ENCODE measurements around the gene PPP1R3G.

The PPP1R3G gene

DNA sequence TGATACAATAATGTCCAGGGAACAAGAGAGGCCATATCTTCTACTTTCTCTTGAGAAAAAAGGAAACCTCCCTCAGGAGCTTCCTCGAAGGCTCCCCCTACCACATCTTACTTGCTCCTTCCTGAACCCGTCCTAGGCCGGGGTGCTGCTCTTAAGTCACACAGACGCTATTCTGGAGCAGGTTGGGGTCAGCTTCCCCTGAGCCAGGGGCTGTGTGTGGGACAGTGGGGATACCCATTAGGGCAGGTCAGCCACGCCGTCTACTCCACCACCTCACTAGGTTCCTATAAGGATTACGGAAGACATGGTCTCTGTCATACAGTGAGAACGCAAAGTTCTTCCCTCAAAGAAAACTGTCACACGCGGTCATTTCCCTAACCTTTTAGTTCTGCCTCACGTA lies 8.2 kb upstream of the PPP1R3G start:
- no peak for DNase-seq
- Histone ChIP-seq H3K4me1 (no peaks in the 10 kb centered on the region), H3K9me3 (no peaks in the 10 kb centered on the region), H3K4me3 (ENCODE audit: low read depth, low read length) (no peak overlapping the region), H3K36me3 (no peaks in the 10 kb centered on the region), H3K27me3 (no peaks in the 10 kb centered on the region)
- TF ChIP-seq, protein P1, sequence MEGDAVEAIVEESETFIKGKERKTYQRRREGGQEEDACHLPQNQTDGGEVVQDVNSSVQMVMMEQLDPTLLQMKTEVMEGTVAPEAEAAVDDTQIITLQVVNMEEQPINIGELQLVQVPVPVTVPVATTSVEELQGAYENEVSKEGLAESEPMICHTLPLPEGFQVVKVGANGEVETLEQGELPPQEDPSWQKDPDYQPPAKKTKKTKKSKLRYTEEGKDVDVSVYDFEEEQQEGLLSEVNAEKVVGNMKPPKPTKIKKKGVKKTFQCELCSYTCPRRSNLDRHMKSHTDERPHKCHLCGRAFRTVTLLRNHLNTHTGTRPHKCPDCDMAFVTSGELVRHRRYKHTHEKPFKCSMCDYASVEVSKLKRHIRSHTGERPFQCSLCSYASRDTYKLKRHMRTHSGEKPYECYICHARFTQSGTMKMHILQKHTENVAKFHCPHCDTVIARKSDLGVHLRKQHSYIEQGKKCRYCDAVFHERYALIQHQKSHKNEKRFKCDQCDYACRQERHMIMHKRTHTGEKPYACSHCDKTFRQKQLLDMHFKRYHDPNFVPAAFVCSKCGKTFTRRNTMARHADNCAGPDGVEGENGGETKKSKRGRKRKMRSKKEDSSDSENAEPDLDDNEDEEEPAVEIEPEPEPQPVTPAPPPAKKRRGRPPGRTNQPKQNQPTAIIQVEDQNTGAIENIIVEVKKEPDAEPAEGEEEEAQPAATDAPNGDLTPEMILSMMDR (IDR thresholded peaks at IDR 0.05; ENCODE audit: low read depth, low read length): no peak

DNA sequence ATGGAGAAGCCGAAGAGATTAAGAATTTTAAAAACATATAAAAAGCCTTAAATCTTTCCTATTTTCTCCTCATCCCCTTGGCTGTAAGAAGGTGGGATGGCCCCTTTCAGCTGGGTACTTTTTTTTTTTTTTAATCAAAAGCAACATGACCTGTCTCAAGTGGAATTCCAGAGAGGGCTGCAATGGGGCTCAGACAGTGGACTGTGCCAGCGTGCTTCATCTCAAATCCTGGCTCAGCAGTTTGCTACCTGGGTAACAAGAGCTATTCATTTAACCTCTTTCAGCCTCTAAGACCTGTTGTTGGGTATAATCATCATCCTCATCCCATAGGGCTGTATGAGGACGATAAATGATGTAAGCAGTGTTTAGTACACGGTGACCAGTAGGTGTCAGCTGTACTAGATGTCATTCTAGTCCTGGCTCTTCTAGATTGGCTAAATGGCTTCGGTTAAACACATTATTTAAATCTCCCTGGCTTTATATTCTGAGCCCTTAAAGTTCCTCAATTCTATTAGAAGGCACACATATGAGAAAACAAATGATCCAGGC lies 6.9 kb upstream of the PPP1R3G start:
- no peaks in the 10 kb centered on the region for H3K4me1 ChIP-seq
- H3K36me3 ChIP-seq: no peaks in the 10 kb centered on the region
- TF ChIP-seq, protein P1 (IDR thresholded peaks at IDR 0.05; ENCODE audit: low read depth, low read length): peak; percentile 41
- no peak for DNase-seq
- no peaks in the 10 kb centered on the region for H3K27me3 ChIP-seq
- no peak overlapping the region for H3K4me3 ChIP-seq (ENCODE audit: low read depth, low read length)
- H3K9me3 ChIP-seq: no peaks in the 10 kb centered on the region

DNA sequence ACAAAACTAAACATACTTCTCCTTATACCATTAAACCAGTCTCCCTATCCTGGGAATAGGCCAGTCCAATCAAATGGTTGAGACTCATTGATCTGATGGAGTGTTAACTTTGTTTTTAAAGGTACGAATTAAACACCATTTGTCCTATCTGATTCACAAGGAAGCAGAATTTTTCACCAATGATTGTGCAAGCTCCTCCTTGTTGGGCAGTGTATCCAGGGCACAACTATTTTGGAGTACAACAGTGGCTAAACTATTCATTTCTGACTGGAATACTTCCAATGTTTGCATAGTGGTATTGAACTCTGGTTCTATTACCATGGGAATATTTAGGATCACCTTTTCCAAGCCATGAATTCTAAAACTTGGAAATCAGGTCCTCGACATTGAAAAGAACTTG lies 5.4 kb upstream of the PPP1R3G start:
- DNase-seq: no peak
- Histone ChIP-seq H3K9me3 (no peaks in the 10 kb centered on the region), H3K27me3 (peaks cover 11% of the 10 kb centered on the region), H3K4me1 (no peaks in the 10 kb centered on the region), H3K4me3 (ENCODE audit: low read depth, low read length) (no peak overlapping the region), H3K36me3 (no peaks in the 10 kb centered on the region)
- TF ChIP-seq, protein P1 (IDR thresholded peaks at IDR 0.05; ENCODE audit: low read depth, low read length): no peak

DNA sequence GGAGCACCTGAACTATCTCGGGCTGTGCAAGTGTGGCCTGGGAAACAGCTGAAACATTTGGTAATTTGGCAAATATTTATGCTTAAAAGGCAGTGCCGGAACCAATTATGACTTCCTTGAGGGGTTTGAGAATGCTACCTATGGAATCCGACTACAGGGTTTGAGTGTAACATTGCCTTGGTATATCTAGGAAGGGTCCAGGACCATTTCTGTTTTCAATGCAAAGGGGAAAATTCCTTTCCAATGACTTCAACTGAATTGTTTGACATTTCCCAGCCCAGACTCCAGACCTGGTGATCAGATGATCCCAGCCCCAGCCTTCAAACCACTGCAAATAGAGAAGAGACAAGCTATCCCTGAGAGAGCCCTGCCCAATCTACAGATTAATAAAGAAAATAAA lies 4.6 kb upstream of the PPP1R3G start:
- peaks cover 20% of the 10 kb centered on the region for H3K27me3 ChIP-seq
- H3K9me3 ChIP-seq: no peaks in the 10 kb centered on the region
- TF ChIP-seq, protein P1 (IDR thresholded peaks at IDR 0.05; ENCODE audit: low read depth, low read length): no peak
- no peaks in the 10 kb centered on the region for H3K36me3 ChIP-seq
- no peak for DNase-seq
- no peak overlapping the region for H3K4me3 ChIP-seq (ENCODE audit: low read depth, low read length)
- no peaks in the 10 kb centered on the region for H3K4me1 ChIP-seq

DNA sequence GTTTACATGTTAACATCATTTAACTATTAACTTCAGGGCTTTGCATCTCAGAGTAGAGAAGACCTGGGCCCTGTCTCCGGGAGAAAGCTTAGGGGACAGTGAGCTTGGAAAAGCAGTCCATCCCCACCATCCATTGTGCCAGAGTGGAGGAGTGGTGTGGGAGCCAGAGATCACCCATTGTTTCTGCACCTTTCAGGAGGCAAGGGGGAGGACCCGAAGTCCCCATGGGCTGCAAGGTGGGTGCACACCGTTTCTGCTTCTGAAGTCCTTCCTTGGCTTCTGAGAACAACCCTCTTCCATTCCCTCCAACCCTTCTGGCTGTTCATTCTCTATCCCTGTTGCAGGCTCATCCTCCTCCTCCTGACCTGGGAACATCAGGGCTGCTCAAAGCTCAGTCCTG lies 4.0 kb upstream of the PPP1R3G start:
- DNase-seq: no peak
- Histone ChIP-seq H3K9me3 (no peaks in the 10 kb centered on the region), H3K36me3 (no peaks in the 10 kb centered on the region), H3K27me3 (peaks cover 26% of the 10 kb centered on the region), H3K4me1 (no peaks in the 10 kb centered on the region), H3K4me3 (ENCODE audit: low read depth, low read length) (no peak overlapping the region)
- TF ChIP-seq, protein P1 (IDR thresholded peaks at IDR 0.05; ENCODE audit: low read depth, low read length): no peak

DNA sequence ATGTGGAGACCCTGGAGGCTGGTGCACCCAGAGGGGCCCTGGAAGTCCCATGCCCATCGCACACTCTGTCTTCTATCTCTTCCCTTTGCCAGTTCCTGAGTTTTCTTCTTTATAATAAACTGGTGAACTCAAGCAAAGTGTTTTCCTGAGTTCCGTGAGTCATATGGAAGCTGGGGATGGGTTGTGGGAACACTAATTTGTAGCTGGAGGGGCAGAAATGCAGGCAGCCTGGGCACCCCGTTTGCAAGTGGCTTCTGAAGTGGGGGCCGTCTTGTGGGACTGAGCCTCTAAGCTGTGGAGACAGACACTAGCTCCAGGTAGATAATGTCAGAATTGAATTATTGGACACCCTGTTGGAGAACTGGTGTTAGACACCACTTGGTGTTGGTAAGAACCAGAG lies 3.2 kb upstream of the PPP1R3G start:
- Histone ChIP-seq H3K4me1 (no peaks in the 10 kb centered on the region), H3K27me3 (peaks cover 34% of the 10 kb centered on the region), H3K36me3 (no peaks in the 10 kb centered on the region), H3K9me3 (no peaks in the 10 kb centered on the region), H3K4me3 (ENCODE audit: low read depth, low read length) (no peak overlapping the region)
- TF ChIP-seq, protein P1 (IDR thresholded peaks at IDR 0.05; ENCODE audit: low read depth, low read length): no peak
- no peak for DNase-seq

Data from BE2C (cell line).